GM21381 (cell line): ENCODE results near the gene LYRM2.
A peak's percentile ranks its signal among the peaks of the same experiment; 100 is the strongest.

Source experiments
- ATAC-seq: cut with Tn5 transposase; IDR thresholded peaks from one replicate; pipeline ENCODE4 v1.9.1; 2021; ENCODE audit warnings: mild to moderate bottlenecking, moderate library complexity; ENCODE audit not compliant: unreplicated experiment

Gene LYRM2

GRCh38 chr6:89596484-89596883 is 42.1 kb downstream of the LYRM2 start:
- no peak for ATAC-seq

GRCh38 chr6:89596056-89596455 is 42.5 kb downstream of the LYRM2 start:
- ATAC-seq: peak; percentile 76

GRCh38 chr6:89591745-89592144 is 46.8 kb downstream of the LYRM2 start:
- no peak for ATAC-seq

GRCh38 chr6:89590133-89590532 is 48.4 kb downstream of the LYRM2 start:
- ATAC-seq: no peak

GRCh38 chr6:89589297-89590025 is 49.1 kb downstream of the LYRM2 start:
- no peak for ATAC-seq

GRCh38 chr6:89585154-89585553 is 53.4 kb downstream of the LYRM2 start:
- ATAC-seq: no peak

- ATAC-seq: no peak
These were observed 54.0 kb downstream of the LYRM2 start for GRCh38 chr6:89584539-89584938.

GRCh38 chr6:89583559-89583958 is 55.0 kb downstream of the LYRM2 start:
- ATAC-seq: no peak

- no peak for ATAC-seq
These were observed 55.8 kb downstream of the LYRM2 start for GRCh38 chr6:89582669-89583325.

GRCh38 chr6:89581689-89582088 is 56.9 kb downstream of the LYRM2 start:
- ATAC-seq: no peak

GRCh38 chr6:89580997-89581666 is 57.4 kb downstream of the LYRM2 start:
- no peak for ATAC-seq

- ATAC-seq: no peak
These were observed 63.0 kb downstream of the LYRM2 start for GRCh38 chr6:89575562-89575960.

- no peak for ATAC-seq
These were observed 63.5 kb downstream of the LYRM2 start for GRCh38 chr6:89574910-89575561.

- no peak for ATAC-seq
These were observed 70.7 kb downstream of the LYRM2 start for GRCh38 chr6:89567630-89568390.

- ATAC-seq: no peak
These were observed 71.5 kb downstream of the LYRM2 start for GRCh38 chr6:89566930-89567629.

- ATAC-seq: no peak
These were observed 72.3 kb downstream of the LYRM2 start for GRCh38 chr6:89566008-89566800.

- no peak for ATAC-seq
These were observed 73.7 kb downstream of the LYRM2 start for GRCh38 chr6:89564752-89565427.

- ATAC-seq: no peak
These were observed 74.7 kb downstream of the LYRM2 start for GRCh38 chr6:89563866-89564265.
